NOMO-1 (cell line): ENCODE results near the gene HSF5.
"Not testable (repeated sequence)": the region's sequence is repeated elsewhere in the genome, so short reads cannot be mapped to it uniquely, and the experiment has no call there.

ENCODE experiments used
- DNase-seq, 2 experiments: peaks; one replicate each; lab custom pipeline; 2025; ENCODE audit not compliant: unreplicated experiment in 2 of 2; lab: John Stamatoyannopoulos, UW

Gene HSF5

GRCh38 chr17:58415371-58416055, 72.7 kb downstream of the HSF5 start:
- DNase-seq = no peak

- no peak for DNase-seq
These were observed 73.6 kb downstream of the HSF5 start for GRCh38 chr17:58414596-58414997.

GRCh38 chr17:58413684-58414083, 74.5 kb downstream of the HSF5 start:
- no peak for DNase-seq

GRCh38 chr17:58412961-58413586, 75.1 kb downstream of the HSF5 start:
- no peak for DNase-seq

GRCh38 chr17:58412064-58412703, 76.0 kb downstream of the HSF5 start:
- DNase-seq = no peak

- DNase-seq = no peak
These were observed 76.8 kb downstream of the HSF5 start for GRCh38 chr17:58411408-58411894.

GRCh38 chr17:58410714-58411407, 77.3 kb downstream of the HSF5 start:
- DNase-seq = no peak

- no peak for DNase-seq
These were observed 78.8 kb downstream of the HSF5 start for GRCh38 chr17:58409432-58409831.

GRCh38 chr17:58403311-58403710, 84.9 kb downstream of the HSF5 start:
- DNase-seq = no peak

- DNase-seq = no peak
These were observed 85.5 kb downstream of the HSF5 start for GRCh38 chr17:58402679-58403078.

GRCh38 chr17:58402047-58402446, 86.2 kb downstream of the HSF5 start:
- DNase-seq = no peak

- no peak for DNase-seq
These were observed 86.9 kb downstream of the HSF5 start for GRCh38 chr17:58401287-58401686.

- DNase-seq = no peak
These were observed 87.4 kb downstream of the HSF5 start for GRCh38 chr17:58400826-58401225.

- no peak for DNase-seq
These were observed 88.2 kb downstream of the HSF5 start for GRCh38 chr17:58399974-58400373.

GRCh38 chr17:58398574-58399266, 89.5 kb downstream of the HSF5 start:
- DNase-seq = no peak

- not testable (repeated sequence) for DNase-seq
These were observed 90.8 kb downstream of the HSF5 start for GRCh38 chr17:58397421-58397820.

GRCh38 chr17:58396173-58396572, 92.0 kb downstream of the HSF5 start:
- DNase-seq = no peak

- no peak for DNase-seq
These were observed 93.5 kb downstream of the HSF5 start for GRCh38 chr17:58394534-58395223.

- DNase-seq = no peak
These were observed 96.8 kb downstream of the HSF5 start for GRCh38 chr17:58391302-58391984.

- no peak for DNase-seq
These were observed 97.3 kb downstream of the HSF5 start for GRCh38 chr17:58390884-58391283.
